Mucosa of gallbladder (tissue), 1 donor: ENCODE measurements around the gene ZNF195. TPM values are rescaled to one million over a fixed set of nuclear protein-coding genes. Genes with fewer than 3 reads are reported as not detected.
"Not testable (repeated sequence)": the region's sequence is repeated elsewhere in the genome, so short reads cannot be mapped to it uniquely, and the experiment has no call there.

Experiments used
- DNase-seq: peaks from one replicate; pipeline ENCODE4 v3.0.0-alpha.2; 2020; ENCODE audit warnings: low spot score
- total RNA-seq: library from RNA; stranded (reverse); gene quantifications from one replicate; pipeline ENCODE4 v1.2.1, GENCODE V29; 2021
- donor health status: DM: no; HTN: no; CAD: no.

Gene ZNF195
- 28.3 TPM for total RNA-seq

- DNase-seq = peak; percentile 98
Measured at GRCh38 chr11:3378426-3379423, at the start of gene ZNF195. Gene ZNF195 (minus strand): TSS chr11:3379146. CDS start chr11:3379040, 106 bp downstream.

- not testable (repeated sequence) for DNase-seq
Measured at GRCh38 chr11:3428076-3428475, 49.1 kb upstream of the ZNF195 start.

GRCh38 chr11:3426541-3426940 lies 47.6 kb upstream of the ZNF195 start:
- DNase-seq = not testable (repeated sequence)

- not testable (repeated sequence) for DNase-seq
Measured at GRCh38 chr11:3423928-3424327, 45.0 kb upstream of the ZNF195 start.

- DNase-seq = not testable (repeated sequence)
Measured at GRCh38 chr11:3423138-3423731, 44.3 kb upstream of the ZNF195 start.

GRCh38 chr11:3422380-3423137 lies 43.6 kb upstream of the ZNF195 start:
- peak; percentile 99 for DNase-seq

- DNase-seq = not testable (repeated sequence)
Measured at GRCh38 chr11:3421608-3422379, 42.8 kb upstream of the ZNF195 start.

GRCh38 chr11:3420281-3421042 lies 41.5 kb upstream of the ZNF195 start:
- not testable (repeated sequence) for DNase-seq

GRCh38 chr11:3419496-3419895 lies 40.5 kb upstream of the ZNF195 start:
- not testable (repeated sequence) for DNase-seq

- DNase-seq = peak; percentile 56
Measured at GRCh38 chr11:3417047-3417446, 38.1 kb upstream of the ZNF195 start.

GRCh38 chr11:3415301-3415700 lies 36.4 kb upstream of the ZNF195 start:
- not testable (repeated sequence) for DNase-seq

- not testable (repeated sequence) for DNase-seq
Measured at GRCh38 chr11:3413666-3414065, 34.7 kb upstream of the ZNF195 start.

GRCh38 chr11:3412837-3413236 lies 33.9 kb upstream of the ZNF195 start:
- DNase-seq = no peak

GRCh38 chr11:3408722-3409121 lies 29.8 kb upstream of the ZNF195 start:
- peak; percentile 80 for DNase-seq

GRCh38 chr11:3408058-3408605 lies 29.2 kb upstream of the ZNF195 start:
- not testable (repeated sequence) for DNase-seq

GRCh38 chr11:3406937-3407336 lies 28.0 kb upstream of the ZNF195 start:
- DNase-seq = not testable (repeated sequence)

GRCh38 chr11:3406223-3406875 lies 27.4 kb upstream of the ZNF195 start:
- not testable (repeated sequence) for DNase-seq

GRCh38 chr11:3404076-3404925 lies 25.4 kb upstream of the ZNF195 start:
- peak; percentile 50 for DNase-seq

- DNase-seq = not testable (repeated sequence)
Measured at GRCh38 chr11:3402861-3403250, 23.9 kb upstream of the ZNF195 start.
